ENCODE data around the gene LYZ. TPM values are rescaled to one million over a fixed set of nuclear protein-coding genes. Genes with fewer than 3 reads are reported as not detected.

Gene LYZ
- total and polyA plus RNA-seq, 9 of the 15 experiments (the other 6 are each of a cell fraction or from before 2014, with no cell fraction given) = 27.2 to 96.3 (median 42.1) TPM

DNA sequence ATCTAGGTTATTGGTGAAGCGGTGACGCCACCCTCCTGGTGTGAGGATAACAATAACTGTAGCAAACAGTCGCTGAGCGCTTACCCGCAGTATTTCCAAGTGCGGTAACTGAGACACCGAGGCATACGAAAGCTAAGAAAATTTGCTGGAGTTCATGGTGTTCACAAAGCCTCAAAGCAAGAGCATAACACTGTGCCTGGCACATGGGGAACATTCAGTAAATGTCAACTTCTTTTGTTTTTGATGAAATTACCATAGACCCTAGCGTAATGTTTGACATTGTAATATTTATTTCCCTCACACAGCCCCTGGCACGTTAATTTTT, 12.1 kb downstream of the LYZ start (continued):
- TF ChIP-seq, protein P1, sequence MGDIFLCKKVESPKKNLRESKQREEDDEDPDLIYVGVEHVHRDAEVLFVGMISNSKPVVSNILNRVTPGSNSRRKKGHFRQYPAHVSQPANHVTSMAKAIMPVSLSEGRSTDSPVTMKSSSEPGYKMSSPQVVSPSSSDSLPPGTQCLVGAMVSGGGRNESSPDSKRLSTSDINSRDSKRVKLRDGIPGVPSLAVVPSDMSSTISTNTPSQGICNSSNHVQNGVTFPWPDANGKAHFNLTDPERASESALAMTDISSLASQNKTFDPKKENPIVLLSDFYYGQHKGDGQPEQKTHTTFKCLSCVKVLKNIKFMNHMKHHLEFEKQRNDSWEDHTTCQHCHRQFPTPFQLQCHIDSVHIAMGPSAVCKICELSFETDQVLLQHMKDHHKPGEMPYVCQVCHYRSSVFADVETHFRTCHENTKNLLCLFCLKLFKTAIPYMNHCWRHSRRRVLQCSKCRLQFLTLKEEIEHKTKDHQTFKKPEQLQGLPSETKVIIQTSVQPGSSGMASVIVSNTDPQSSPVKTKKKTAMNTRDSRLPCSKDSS (IDR thresholded peaks at IDR 0.05; ENCODE audit: low read depth, partially characterized antibody) = no peak
- TF ChIP-seq CREB1 (IDR thresholded peaks at IDR 0.05) = no peak
- TF ChIP-seq CREB1 (CRISPR knock-in tag; IDR thresholded peaks at IDR 0.05) = no peak
- no peak for TF ChIP-seq ZBTB34 (CRISPR knock-in tag; IDR thresholded peaks at IDR 0.05)
- no peak for TF ChIP-seq ZBTB26 (CRISPR knock-in tag; IDR thresholded peaks at IDR 0.05)
- no peak for TF ChIP-seq NR1H2 (CRISPR knock-in tag; IDR thresholded peaks at IDR 0.05)
- no peak for TF ChIP-seq SMAD4 (CRISPR knock-in tag; conservative IDR thresholded peaks at IDR 0.05)
- TF ChIP-seq ZNF778 (CRISPR knock-in tag; IDR thresholded peaks at IDR 0.05) = no peak
- TF ChIP-seq NELFE (IDR thresholded peaks at IDR 0.05; ENCODE audit: insufficient read depth, insufficient read length) = no peak
- no peak for TF ChIP-seq PCBP2 (IDR thresholded peaks at IDR 0.05; ENCODE audit: low read depth, low read length, poor library complexity, severe bottlenecking)
- no peak for TF ChIP-seq ZFP1 (CRISPR knock-in tag; IDR thresholded peaks at IDR 0.05)
- TF ChIP-seq, protein P2, sequence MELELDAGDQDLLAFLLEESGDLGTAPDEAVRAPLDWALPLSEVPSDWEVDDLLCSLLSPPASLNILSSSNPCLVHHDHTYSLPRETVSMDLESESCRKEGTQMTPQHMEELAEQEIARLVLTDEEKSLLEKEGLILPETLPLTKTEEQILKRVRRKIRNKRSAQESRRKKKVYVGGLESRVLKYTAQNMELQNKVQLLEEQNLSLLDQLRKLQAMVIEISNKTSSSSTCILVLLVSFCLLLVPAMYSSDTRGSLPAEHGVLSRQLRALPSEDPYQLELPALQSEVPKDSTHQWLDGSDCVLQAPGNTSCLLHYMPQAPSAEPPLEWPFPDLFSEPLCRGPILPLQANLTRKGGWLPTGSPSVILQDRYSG (tag; conservative IDR thresholded peaks at IDR 0.05; ENCODE audit: low read depth) = no peak
- TF ChIP-seq U2AF2 (optimal IDR thresholded peaks at IDR 0.05; ENCODE audit: low read depth, low read length) = no peak
- TF ChIP-seq TGIF2 (CRISPR knock-in tag; IDR thresholded peaks at IDR 0.05) = no peak
- TF ChIP-seq ZNF347 (CRISPR knock-in tag; IDR thresholded peaks at IDR 0.05; ENCODE audit: low read depth) = no peak
- TF ChIP-seq CBFA2T3 (IDR thresholded peaks at IDR 0.05) = no peak
- TF ChIP-seq ZNF780A (CRISPR knock-in tag; IDR thresholded peaks at IDR 0.05) = no peak
- TF ChIP-seq POLR2B (IDR thresholded peaks at IDR 0.05; ENCODE audit: low read depth, partially characterized antibody) = no peak
- TF ChIP-seq, protein P3, sequence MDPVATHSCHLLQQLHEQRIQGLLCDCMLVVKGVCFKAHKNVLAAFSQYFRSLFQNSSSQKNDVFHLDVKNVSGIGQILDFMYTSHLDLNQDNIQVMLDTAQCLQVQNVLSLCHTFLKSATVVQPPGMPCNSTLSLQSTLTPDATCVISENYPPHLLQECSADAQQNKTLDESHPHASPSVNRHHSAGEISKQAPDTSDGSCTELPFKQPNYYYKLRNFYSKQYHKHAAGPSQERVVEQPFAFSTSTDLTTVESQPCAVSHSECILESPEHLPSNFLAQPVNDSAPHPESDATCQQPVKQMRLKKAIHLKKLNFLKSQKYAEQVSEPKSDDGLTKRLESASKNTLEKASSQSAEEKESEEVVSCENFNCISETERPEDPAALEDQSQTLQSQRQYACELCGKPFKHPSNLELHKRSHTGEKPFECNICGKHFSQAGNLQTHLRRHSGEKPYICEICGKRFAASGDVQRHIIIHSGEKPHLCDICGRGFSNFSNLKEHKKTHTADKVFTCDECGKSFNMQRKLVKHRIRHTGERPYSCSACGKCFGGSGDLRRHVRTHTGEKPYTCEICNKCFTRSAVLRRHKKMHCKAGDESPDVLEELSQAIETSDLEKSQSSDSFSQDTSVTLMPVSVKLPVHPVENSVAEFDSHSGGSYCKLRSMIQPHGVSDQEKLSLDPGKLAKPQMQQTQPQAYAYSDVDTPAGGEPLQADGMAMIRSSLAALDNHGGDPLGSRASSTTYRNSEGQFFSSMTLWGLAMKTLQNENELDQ (CRISPR knock-in tag; IDR thresholded peaks at IDR 0.05; ENCODE audit: borderline replicate concordance) = no peak
- TF ChIP-seq ZNF165 (CRISPR knock-in tag; IDR thresholded peaks at IDR 0.05; ENCODE audit: borderline replicate concordance) = no peak
- no peak for TF ChIP-seq CCAR2 (IDR thresholded peaks at IDR 0.05; ENCODE audit: low read depth, low read length)
- TF ChIP-seq FIP1L1 (IDR thresholded peaks at IDR 0.05; ENCODE audit: low read depth, low read length, poor library complexity, severe bottlenecking) = no peak
- TF ChIP-seq GABPA (tag; conservative IDR thresholded peaks at IDR 0.05; ENCODE audit: low read depth) = no peak
- no peak for TF ChIP-seq ARID1B (IDR thresholded peaks at IDR 0.05)
